ENCODE results near the gene SVIL. TPM values are rescaled to one million over a fixed set of nuclear protein-coding genes. Genes with fewer than 3 reads are reported as not detected.

SVIL gene
- 118 TPM for total RNA-seq
- long read RNA-seq, partial matches to known transcripts, result 63 of 128 reads
- long read RNA-seq, other reads (novel, unspliced or antisense), result 63 of 128 reads

GRCh38 chr10:29634764-29635625 is at the start of gene SVIL:
SVIL (minus strand) TSS chr10:29634971; CDS start chr10:29555058, 79,913 bp downstream.
- no peak within 1 kb of the TSS for H3K4me3 ChIP-seq

DNA sequence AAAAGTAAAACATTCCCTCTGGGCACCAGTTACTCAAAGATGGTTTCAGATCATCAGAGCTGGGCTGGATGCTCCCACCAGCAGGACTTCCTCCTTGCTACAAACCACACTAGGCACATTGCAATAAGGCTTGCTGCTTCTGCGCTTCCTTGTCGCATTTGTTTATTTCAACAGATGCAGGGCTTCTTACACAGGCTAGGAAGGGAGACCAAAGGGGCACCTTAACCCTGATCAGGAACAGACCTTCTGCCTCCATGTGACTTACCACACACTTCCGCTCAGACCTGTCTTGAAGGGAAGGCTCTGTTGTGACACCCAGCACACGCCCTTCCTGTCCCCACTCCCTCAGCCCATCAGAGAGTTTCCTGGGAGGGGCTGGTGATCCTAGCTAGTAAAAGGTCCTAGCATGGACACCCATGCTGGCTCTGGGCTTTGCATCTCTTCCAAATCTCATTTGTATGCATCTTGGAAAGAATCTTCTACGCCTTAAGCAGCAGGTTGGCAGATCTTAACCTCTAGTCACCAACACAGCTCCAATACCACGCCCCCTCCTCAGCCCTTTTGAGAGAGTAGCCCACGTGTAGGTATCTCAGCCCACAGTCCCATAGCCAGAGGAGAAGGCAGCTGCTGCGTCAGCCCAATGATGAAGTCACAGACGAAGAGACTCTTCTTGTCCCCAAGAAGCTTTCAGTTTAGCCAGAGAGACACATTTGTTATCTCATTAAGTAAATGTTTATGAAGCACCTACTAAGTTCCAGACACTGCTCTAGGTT is 47.1 kb upstream of the SVIL start:
- DNase-seq (peak; percentile 79), ATAC-seq (peak; percentile 92 to 96)
- intact Hi-C loops (cut with DNase I), result no loop called here
- Histone ChIP-seq H3K27ac (peak overlapping the region; percentile 53), H3K4me1 (peaks cover 15% of the 10 kb centered on the region), H3K27me3 (ENCODE audit: low read depth) (no peaks in the 10 kb centered on the region), H3K36me3 (peaks cover 32% of the 10 kb centered on the region), H3K9me3 (no peaks in the 10 kb centered on the region), H3K4me3 (no peak overlapping the region)
- no peak for TF ChIP-seq CTCF (IDR thresholded peaks at IDR 0.05)

More at GRCh38 chr10:29634764-29635625, at the start of gene SVIL:
- peak within 1 kb of the TSS; percentile 62 for H3K27ac ChIP-seq
- intact Hi-C loops (cut with DNase I), result no loop called here
- H3K4me1 ChIP-seq, result peaks cover 38% of the 10 kb centered on the region
- H3K27me3 ChIP-seq (ENCODE audit: low read depth), result no peaks in the 10 kb centered on the region
- no peak for TF ChIP-seq CTCF (IDR thresholded peaks at IDR 0.05)
- ATAC-seq (peak; percentile 66 to 78), DNase-seq (peak; percentile 67)
- H3K36me3 ChIP-seq, result no peaks in the 10 kb centered on the region
- H3K9me3 ChIP-seq, result no peaks in the 10 kb centered on the region

DNA sequence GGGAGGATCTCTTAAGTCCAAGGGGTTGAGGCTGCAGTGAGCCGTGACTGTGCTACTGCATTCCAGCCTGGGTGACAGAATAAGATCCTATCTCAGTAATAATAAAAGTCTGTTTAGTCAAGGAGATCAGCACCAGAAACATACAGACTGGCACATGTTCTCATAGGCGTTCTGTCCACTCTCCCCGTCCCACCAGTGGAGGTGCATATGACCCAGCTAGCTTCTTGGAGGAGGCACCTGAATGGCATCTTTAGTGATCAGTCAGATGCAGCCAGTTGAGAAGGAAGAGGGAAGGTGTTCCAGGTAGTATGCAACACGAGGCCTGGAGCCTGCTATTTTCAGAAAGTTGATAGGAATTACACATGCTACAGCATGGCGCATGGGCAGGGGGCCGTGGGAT is 45.3 kb upstream of the SVIL start:
- intact Hi-C loops (cut with DNase I), result no loop called here
- no peak for TF ChIP-seq CTCF (IDR thresholded peaks at IDR 0.05)
- no peak for DNase-seq
- H3K27ac ChIP-seq, result no peak overlapping the region
- H3K4me1 ChIP-seq, result peaks cover 15% of the 10 kb centered on the region
- no peak overlapping the region for H3K4me3 ChIP-seq
- H3K27me3 ChIP-seq (ENCODE audit: low read depth), result no peaks in the 10 kb centered on the region
- ATAC-seq, result no peak
- no peaks in the 10 kb centered on the region for H3K9me3 ChIP-seq
- H3K36me3 ChIP-seq, result peaks cover 26% of the 10 kb centered on the region

DNA sequence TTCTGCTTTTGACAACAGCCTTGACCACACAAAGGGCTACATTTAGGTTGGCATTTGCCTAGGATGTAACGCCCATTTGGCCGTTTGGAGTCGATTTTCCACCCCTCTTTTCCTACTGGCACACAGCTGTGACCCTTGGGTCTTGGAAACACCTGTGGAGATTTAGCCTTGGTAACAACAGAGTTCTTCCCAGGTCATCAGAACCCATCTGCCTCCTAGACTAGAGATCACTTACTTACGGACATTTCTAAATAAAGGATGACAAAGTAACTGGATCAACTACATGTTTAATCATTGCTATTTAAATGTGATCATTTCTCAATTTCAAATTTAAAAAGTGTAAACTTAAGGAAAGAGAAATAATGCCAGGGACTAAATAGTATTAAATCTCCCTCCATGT is 42.0 kb upstream of the SVIL start:
- ATAC-seq, result no peak

More for the DNA sequence above, 42.0 kb upstream of the SVIL start:
- DNase-seq, result no peak
- no peak overlapping the region for H3K4me3 ChIP-seq
- H3K27me3 ChIP-seq (ENCODE audit: low read depth), result no peaks in the 10 kb centered on the region
- peaks cover 13% of the 10 kb centered on the region for H3K36me3 ChIP-seq
- intact Hi-C loops (cut with DNase I), result no loop called here
- peaks cover 13% of the 10 kb centered on the region for H3K4me1 ChIP-seq
- no peak overlapping the region for H3K27ac ChIP-seq
- H3K9me3 ChIP-seq, result peaks cover 6% of the 10 kb centered on the region
- no peak for TF ChIP-seq CTCF (IDR thresholded peaks at IDR 0.05)

Data from lower lobe of right lung (tissue), 2 donors.